LNCAP (cell line): ENCODE data around the gene GMCL1.

ENCODE experiments used
- CTCF ChIP-seq: fragments of 450-650 bp; IDR thresholded peaks from 2 replicates; pipeline ENCODE4 v1.5.1; 2017; ENCODE audit warnings: mild to moderate bottlenecking

Gene GMCL1

GRCh38 chr2:69811018-69811417, 18.4 kb upstream of the GMCL1 start:
- TF ChIP-seq CTCF = no peak

GRCh38 chr2:69811591-69811990, 17.9 kb upstream of the GMCL1 start:
- no peak for TF ChIP-seq CTCF

GRCh38 chr2:69815717-69816116, 13.7 kb upstream of the GMCL1 start:
- TF ChIP-seq CTCF = no peak

- TF ChIP-seq CTCF = peak; percentile 60
Observed at GRCh38 chr2:69816923-69817542, 12.4 kb upstream of the GMCL1 start.

- no peak for TF ChIP-seq CTCF
Observed at GRCh38 chr2:69817729-69818501, 11.5 kb upstream of the GMCL1 start.

- no peak for TF ChIP-seq CTCF
Observed at GRCh38 chr2:69827796-69828540, 1.5 kb upstream of the GMCL1 start.

- no peak for TF ChIP-seq CTCF
Observed at GRCh38 chr2:69828938-69829255, 563 bp upstream of the GMCL1 start.
